ENCODE measurements around the gene GPRIN3. TPM values are rescaled to one million over a fixed set of nuclear protein-coding genes. Genes with fewer than 3 reads are reported as not detected.

Gene GPRIN3
- total RNA-seq, 1 experiment from 2014 or later = 7.6 TPM

- Mint-ChIP-seq H3K27me3 (ENCODE audit: unreplicated experiment) (no peaks in the 10 kb centered on the region), H3K36me3 (ENCODE audit: insufficient read depth, unreplicated experiment) (no peaks in the 10 kb centered on the region), H3K4me3 (ENCODE audit: low read depth, unreplicated experiment) (no peak overlapping the region), H3K4me1 (ENCODE audit: low read depth, unreplicated experiment) (peaks cover 26% of the 10 kb centered on the region), H3K27ac (ENCODE audit: unreplicated experiment) (peak overlapping the region; percentile 58), H3K9me3 (ENCODE audit: low read depth, unreplicated experiment) (no peaks in the 10 kb centered on the region)
- no peak for TF ChIP-seq CTCF (IDR thresholded peaks at IDR 0.05; ENCODE audit: unreplicated experiment)
- intact Hi-C loops (cut with micrococcal nuclease; ENCODE audit: unreplicated experiment) = loop anchor here (2.0 kb wide), 1 partner anchor 32 kb away; no protein-coding TSS in a partner anchor
- BruUV-seq (replicated peaks) = TSS peak; percentile 90
- CTCF ChIA-PET = interaction anchor here (0.8 to 1.2 kb wide), 2 partner anchors 30 to 59 kb away, joined by 3 read pairs; no protein-coding TSS in a partner anchor
- peak; percentile 5 for DNase-seq
These were observed 110.9 kb downstream of the GPRIN3 start for GRCh38 chr4:89196745-89197144.

GRCh38 chr4:89196056-89196674 lies 111.4 kb downstream of the GPRIN3 start:
- peaks cover 26% of the 10 kb centered on the region for H3K4me1 Mint-ChIP-seq (ENCODE audit: low read depth, unreplicated experiment)
- H3K27me3 Mint-ChIP-seq (ENCODE audit: unreplicated experiment) = no peaks in the 10 kb centered on the region
- CTCF ChIA-PET = interaction anchor here (0.6 to 1.2 kb wide), 3 partner anchors 31 to 609 kb away, joined by 3 read pairs; no protein-coding TSS in a partner anchor
- no TSS peak for BruUV-seq (replicated peaks)
- H3K4me3 Mint-ChIP-seq (ENCODE audit: low read depth, unreplicated experiment) = no peak overlapping the region
- TF ChIP-seq CTCF (IDR thresholded peaks at IDR 0.05; ENCODE audit: unreplicated experiment) = no peak
- no peaks in the 10 kb centered on the region for H3K9me3 Mint-ChIP-seq (ENCODE audit: low read depth, unreplicated experiment)
- DNase-seq = peak; percentile 1
- intact Hi-C loops (cut with micrococcal nuclease; ENCODE audit: unreplicated experiment) = loop anchor here (2.0 kb wide), 1 partner anchor 31 kb away; no protein-coding TSS in a partner anchor
- H3K27ac Mint-ChIP-seq (ENCODE audit: unreplicated experiment) = peak overlapping the region; percentile 58
- no peaks in the 10 kb centered on the region for H3K36me3 Mint-ChIP-seq (ENCODE audit: insufficient read depth, unreplicated experiment)

- no TSS peak for BruUV-seq (replicated peaks)
- Mint-ChIP-seq H3K4me3 (ENCODE audit: low read depth, unreplicated experiment) (no peak overlapping the region), H3K36me3 (ENCODE audit: insufficient read depth, unreplicated experiment) (no peaks in the 10 kb centered on the region), H3K9me3 (ENCODE audit: low read depth, unreplicated experiment) (no peaks in the 10 kb centered on the region), H3K4me1 (ENCODE audit: low read depth, unreplicated experiment) (peaks cover 26% of the 10 kb centered on the region), H3K27me3 (ENCODE audit: unreplicated experiment) (no peaks in the 10 kb centered on the region), H3K27ac (ENCODE audit: unreplicated experiment) (peak overlapping the region; percentile 58)
- CTCF ChIA-PET = no interaction called here
- intact Hi-C loops (cut with micrococcal nuclease; ENCODE audit: unreplicated experiment) = no loop called here
- no peak for TF ChIP-seq CTCF (IDR thresholded peaks at IDR 0.05; ENCODE audit: unreplicated experiment)
- peak; percentile 2 for DNase-seq
These were observed 113.8 kb downstream of the GPRIN3 start for GRCh38 chr4:89193843-89194242.

Other genes starting within 250 kb of the GPRIN3 start
- 9.8 and 11.4 TPM in 2 replicates for gene TIGD2, start 196.3 kb downstream of the GPRIN3 start, total RNA-seq (2022)

Measured in Calu3 (cell line).